ENCODE measurements around the gene MTERF2. TPM values are rescaled to one million over a fixed set of nuclear protein-coding genes. Genes with fewer than 3 reads are reported as not detected.

The MTERF2 gene
- total RNA-seq, 2 experiments from 2014 or later = 6.1 to 7.6 TPM

- H3K4me3 ChIP-seq (ENCODE audit: low read length) = peak within 1 kb of the TSS; percentile 77
- intact Hi-C loops (cut with DNase I, micrococcal nuclease) = loop anchor here (2.0 to 10.0 kb wide), 7 partner anchors 29 to 1559 kb away; partner anchors contain the start of genes CRY1 (in 1 of the 2), FICD (in 1 of the 2), MTERF2 (in 1 of the 2) and PRDM4 (in 1 of the 2)
- peaks cover 3% of the 10 kb centered on the region for H3K36me3 ChIP-seq (ENCODE audit: insufficient read depth, low read length)
- ATAC-seq (ENCODE audit: poor library complexity) = peak; percentile 73
- Mint-ChIP-seq H3K9me3 (no peaks in the 10 kb centered on the region), H3K36me3 (ENCODE audit: low read depth) (peaks cover 17% of the 10 kb centered on the region), H3K27ac (peak within 1 kb of the TSS; percentile 98), H3K4me1 (ENCODE audit: low read depth) (peaks cover 43% of the 10 kb centered on the region), H3K4me3 (peak within 1 kb of the TSS; percentile 98), H3K27me3 (no peaks in the 10 kb centered on the region)
- TF ChIP-seq CTCF (IDR thresholded peaks at IDR 0.05) = no peak
- peak; percentile 74 to 97 (median 88) for DNase-seq
- CTCF ChIA-PET = interaction anchor here (1.0 to 1.9 kb wide), 4 partner anchors 14 to 598 kb away, joined by 4 to 7 read pairs (median 5); partner anchors contain the start of genes MTERF2 and POLR3B
- H3K27ac ChIP-seq (ENCODE audit: low read depth in 1 of 2, low read length in 2 of 2) = peak within 1 kb of the TSS; percentile 81 to 89
- H3K27me3 ChIP-seq (ENCODE audit: control insufficient read depth in 1 of 2, insufficient read depth in 2 of 2, low read length in 2 of 2) = no peaks in the 10 kb centered on the region
- peaks cover 13% of the 10 kb centered on the region for H3K4me1 ChIP-seq (ENCODE audit: insufficient read depth, low read length)
- POLR2A ChIA-PET = interaction anchor here (0.5 to 3.7 kb wide), 26 partner anchors 9 to 1848 kb away, joined by 3 to 48 read pairs (median 4); partner anchors contain the start of genes CRY1, ISCU, MTERF2 and POLR3B
- no peaks in the 10 kb centered on the region for H3K9me3 ChIP-seq (ENCODE audit: control insufficient read depth in 1 of 2, insufficient read depth in 1 of 2, low read length in 2 of 2)
Measured at GRCh38 chr12:106955377-106956047, 31.4 kb downstream of the MTERF2 start, which contains the start of gene TMEM263. TMEM263 (plus strand) TSS chr12:106955907; CDS start chr12:106967117, 11,210 bp downstream.

- H3K9me3 ChIP-seq (ENCODE audit: control insufficient read depth in 1 of 2, insufficient read depth in 1 of 2, low read length in 2 of 2) = no peaks in the 10 kb centered on the region
- H3K36me3 ChIP-seq (ENCODE audit: insufficient read depth, low read length) = no peaks in the 10 kb centered on the region
- H3K4me1 Mint-ChIP-seq (ENCODE audit: low read depth) = peaks cover 40% of the 10 kb centered on the region
- no peaks in the 10 kb centered on the region for H3K27me3 Mint-ChIP-seq
- peak; percentile 30 for ATAC-seq (ENCODE audit: poor library complexity)
- no peaks in the 10 kb centered on the region for H3K27me3 ChIP-seq (ENCODE audit: control insufficient read depth in 1 of 2, insufficient read depth in 2 of 2, low read length in 2 of 2)
- H3K4me1 ChIP-seq (ENCODE audit: insufficient read depth, low read length) = peaks cover 13% of the 10 kb centered on the region
- peaks cover 2% of the 10 kb centered on the region for H3K9me3 Mint-ChIP-seq
- H3K4me3 ChIP-seq (ENCODE audit: low read length) = peak overlapping the region; percentile 77
- ChIA-PET POLR2A (interaction anchor here (0.5 to 3.7 kb wide), 17 partner anchors 8 to 1679 kb away, joined by 3 to 48 read pairs (median 5); partner anchors contain the start of genes CRY1, MTERF2, POLR3B and SELPLG), CTCF (interaction anchor here (0.7 to 1.8 kb wide), 2 partner anchors 32 to 597 kb away, joined by 3 to 5 read pairs; partner anchors contain the start of genes MTERF2 and POLR3B)
- H3K4me3 Mint-ChIP-seq = peak overlapping the region; percentile 97
- H3K27ac ChIP-seq (ENCODE audit: low read depth in 1 of 2, low read length in 2 of 2) = peak overlapping the region; percentile 81 to 89
- no peak for TF ChIP-seq CTCF (IDR thresholded peaks at IDR 0.05)
- H3K36me3 Mint-ChIP-seq (ENCODE audit: low read depth) = peaks cover 17% of the 10 kb centered on the region
- peak in 9 of 14 experiments; percentile 1 to 39 (median 11) for DNase-seq
- intact Hi-C loops (cut with DNase I, micrococcal nuclease) = loop anchor here in 1 of 2 experiments (5.0 to 10.0 kb wide), 4 partner anchors 177 to 1560 kb away; partner anchors contain the start of genes FICD, PRDM4 and PWP1
- H3K27ac Mint-ChIP-seq = peak overlapping the region; percentile 98
Measured at GRCh38 chr12:106954462-106955376, 32.2 kb downstream of the MTERF2 start.

All from CD4-positive, alpha-beta T cell (primary cell).